Right ventricle myocardium superior (tissue), 1 donor: ENCODE measurements around the gene EXOC6B. TPM values are rescaled to one million over a fixed set of nuclear protein-coding genes. Genes with fewer than 3 reads are reported as not detected.
"Not testable (repeated sequence)": the region's sequence is repeated elsewhere in the genome, so short reads cannot be mapped to it uniquely, and the experiment has no call there.

Source experiments
- ATAC-seq: fragments of 200-7000 bp; cut with Tn5 transposase; one replicate; pipeline ENCODE4 v1.9.1; 2020; ENCODE audit warnings: mild to moderate bottlenecking; ENCODE audit not compliant: poor library complexity
- DNase-seq: peaks from one replicate; pipeline ENCODE4 v3.0.0-alpha.2; 2020
- intact Hi-C: fragments of 100-400 bp; cut with DNase I; formaldehyde crosslinking; loops from one replicate; pipeline ENCODE4 v1.11.2; 2022
- total RNA-seq: library from RNA; stranded (reverse); fragmentation: NEBNext Ultra II Directional; extraction: Animal tissue kit (Norgen Biotek cat#: 25700); gene quantifications from one replicate; pipeline ENCODE4 v1.2.1, GENCODE V29; 2021
- donor health status: DM: no; HTN: yes; CAD: no; lungs with severe emphysema.

The EXOC6B gene
- total RNA-seq, 1 donor from 2014 or later = 96.9 TPM

- DNase-seq = no peak
- no peak for ATAC-seq
Measured at GRCh38 chr2:72454189-72454588, 371.6 kb downstream of the EXOC6B start.

GRCh38 chr2:72442270-72442669 lies 383.6 kb downstream of the EXOC6B start:
- intact Hi-C loops = no loop called here
- ATAC-seq (no peak), DNase-seq (no peak)

More at GRCh38 chr2:72454189-72454588, 371.6 kb downstream of the EXOC6B start:
- intact Hi-C loops = no loop called here

- intact Hi-C loops = no loop called here
- ATAC-seq (no peak), DNase-seq (no peak)
Measured at GRCh38 chr2:72439892-72440291, 385.9 kb downstream of the EXOC6B start.

- DNase-seq (no peak), ATAC-seq (no peak)
- intact Hi-C loops = no loop called here
Measured at GRCh38 chr2:72438364-72438763, 387.5 kb downstream of the EXOC6B start.

GRCh38 chr2:72431737-72432136 lies 394.1 kb downstream of the EXOC6B start:
- ATAC-seq = no peak

GRCh38 chr2:72427022-72427861 lies 398.6 kb downstream of the EXOC6B start:
- DNase-seq = no peak
- no peak for ATAC-seq
- intact Hi-C loops = no loop called here

More at GRCh38 chr2:72431737-72432136, 394.1 kb downstream of the EXOC6B start:
- intact Hi-C loops = no loop called here
- no peak for DNase-seq

- ATAC-seq = no peak
- DNase-seq = no peak
- intact Hi-C loops = no loop called here
Measured at GRCh38 chr2:72425996-72426395, 399.8 kb downstream of the EXOC6B start.

GRCh38 chr2:72423756-72424155 lies 402.1 kb downstream of the EXOC6B start:
- DNase-seq (no peak), ATAC-seq (no peak)
- intact Hi-C loops = no loop called here

GRCh38 chr2:72421771-72422379 lies 404.0 kb downstream of the EXOC6B start:
- ATAC-seq, intact Hi-C loops, DNase-seq: not testable (repeated sequence)

GRCh38 chr2:72415781-72416475 lies 409.9 kb downstream of the EXOC6B start:
- DNase-seq (no peak), ATAC-seq (no peak)
- intact Hi-C loops = no loop called here

GRCh38 chr2:72415241-72415661 lies 410.6 kb downstream of the EXOC6B start:
- intact Hi-C loops = no loop called here
- ATAC-seq (no peak), DNase-seq (no peak)

GRCh38 chr2:72414137-72414760 lies 411.6 kb downstream of the EXOC6B start:
- ATAC-seq = no peak
- no peak for DNase-seq
- intact Hi-C loops = no loop called here

GRCh38 chr2:72413716-72414115 lies 412.1 kb downstream of the EXOC6B start:
- no peak for ATAC-seq
- DNase-seq = no peak
- intact Hi-C loops = no loop called here

- no peak for DNase-seq
- ATAC-seq = no peak
- intact Hi-C loops = no loop called here
Measured at GRCh38 chr2:72412214-72412613, 413.6 kb downstream of the EXOC6B start.

- ATAC-seq (no peak), DNase-seq (no peak)
- intact Hi-C loops = no loop called here
Measured at GRCh38 chr2:72399879-72400278, 426.0 kb downstream of the EXOC6B start.

- no peak for DNase-seq
Measured at GRCh38 chr2:72395096-72395495, 430.7 kb downstream of the EXOC6B start.

GRCh38 chr2:72394541-72395070 lies 431.2 kb downstream of the EXOC6B start:
- intact Hi-C loops = no loop called here
- ATAC-seq (no peak), DNase-seq (no peak)

More at GRCh38 chr2:72395096-72395495, 430.7 kb downstream of the EXOC6B start:
- intact Hi-C loops = no loop called here
- ATAC-seq = no peak

- ATAC-seq = no peak
- DNase-seq = no peak
- intact Hi-C loops = no loop called here
Measured at GRCh38 chr2:72389447-72389846, 436.4 kb downstream of the EXOC6B start.

GRCh38 chr2:72388263-72388662 lies 437.6 kb downstream of the EXOC6B start:
- DNase-seq = no peak
- no peak for ATAC-seq
- intact Hi-C loops = no loop called here
